AG09309 (cell line): ENCODE measurements around the gene ZSWIM8.
"Not testable (repeated sequence)": the region's sequence is repeated elsewhere in the genome, so short reads cannot be mapped to it uniquely, and the experiment has no call there.

Source experiments
- DNase-seq: peaks from one replicate; pipeline ENCODE4 v3.0.0-alpha.2; 2010; ENCODE audit warnings: low read depth
- H3K4me3 ChIP-seq: 2 replicates; pipeline ENCODE4 v1.5.1; 2011; ENCODE audit warnings: mild to moderate bottlenecking, low read depth, low read length, moderate library complexity; ENCODE audit not compliant: control insufficient read depth
- TF ChIP-seq, protein P1 (sequence below): IDR thresholded peaks from 2 replicates; pipeline ENCODE4 v1.5.1; 2011; ENCODE audit warnings: mild to moderate bottlenecking, low read depth, low read length, inconsistent platforms; ENCODE audit not compliant: insufficient read depth, control insufficient read depth; ENCODE audit errors: missing control alignments

ZSWIM8 gene

GRCh38 chr10:73819513-73820093 lies 34.2 kb downstream of the ZSWIM8 start:
- no peak overlapping the region for H3K4me3 ChIP-seq
- DNase-seq = no peak
- TF ChIP-seq, protein P1, sequence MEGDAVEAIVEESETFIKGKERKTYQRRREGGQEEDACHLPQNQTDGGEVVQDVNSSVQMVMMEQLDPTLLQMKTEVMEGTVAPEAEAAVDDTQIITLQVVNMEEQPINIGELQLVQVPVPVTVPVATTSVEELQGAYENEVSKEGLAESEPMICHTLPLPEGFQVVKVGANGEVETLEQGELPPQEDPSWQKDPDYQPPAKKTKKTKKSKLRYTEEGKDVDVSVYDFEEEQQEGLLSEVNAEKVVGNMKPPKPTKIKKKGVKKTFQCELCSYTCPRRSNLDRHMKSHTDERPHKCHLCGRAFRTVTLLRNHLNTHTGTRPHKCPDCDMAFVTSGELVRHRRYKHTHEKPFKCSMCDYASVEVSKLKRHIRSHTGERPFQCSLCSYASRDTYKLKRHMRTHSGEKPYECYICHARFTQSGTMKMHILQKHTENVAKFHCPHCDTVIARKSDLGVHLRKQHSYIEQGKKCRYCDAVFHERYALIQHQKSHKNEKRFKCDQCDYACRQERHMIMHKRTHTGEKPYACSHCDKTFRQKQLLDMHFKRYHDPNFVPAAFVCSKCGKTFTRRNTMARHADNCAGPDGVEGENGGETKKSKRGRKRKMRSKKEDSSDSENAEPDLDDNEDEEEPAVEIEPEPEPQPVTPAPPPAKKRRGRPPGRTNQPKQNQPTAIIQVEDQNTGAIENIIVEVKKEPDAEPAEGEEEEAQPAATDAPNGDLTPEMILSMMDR = no peak

- DNase-seq = no peak
- TF ChIP-seq, protein P1 = no peak
These were observed 38.0 kb downstream of the ZSWIM8 start for GRCh38 chr10:73823391-73823790.

GRCh38 chr10:73824146-73824725 lies 38.8 kb downstream of the ZSWIM8 start:
- no peak overlapping the region for H3K4me3 ChIP-seq
- TF ChIP-seq, protein P1 = no peak
- no peak for DNase-seq

More at GRCh38 chr10:73823391-73823790, 38.0 kb downstream of the ZSWIM8 start:
- no peak overlapping the region for H3K4me3 ChIP-seq

GRCh38 chr10:73827346-73828089 lies 42.1 kb downstream of the ZSWIM8 start:
- TF ChIP-seq, protein P1 = no peak
- H3K4me3 ChIP-seq = no peak overlapping the region
- DNase-seq = no peak

DNA sequence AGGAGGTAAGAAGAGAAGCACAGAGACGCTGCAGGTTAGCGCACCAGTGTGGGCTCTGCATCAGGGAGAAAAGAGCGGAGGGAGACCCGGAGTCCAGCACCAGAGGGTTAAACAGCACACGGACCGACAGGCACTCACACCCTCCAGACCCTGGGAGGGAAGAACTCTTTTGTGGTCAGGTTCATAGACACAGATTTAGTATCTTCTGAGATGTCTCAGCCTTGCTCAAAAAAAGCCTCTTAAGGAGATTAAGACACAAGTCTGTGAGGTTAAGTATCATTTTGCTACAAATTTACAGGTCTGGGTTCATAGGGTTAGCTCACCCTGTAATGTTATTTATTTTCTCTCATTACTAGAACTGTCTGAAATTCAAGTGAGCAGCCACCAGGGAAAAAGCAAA lies 42.8 kb downstream of the ZSWIM8 start:
- H3K4me3 ChIP-seq = no peak overlapping the region
- DNase-seq = no peak
- TF ChIP-seq, protein P1 = no peak

DNA sequence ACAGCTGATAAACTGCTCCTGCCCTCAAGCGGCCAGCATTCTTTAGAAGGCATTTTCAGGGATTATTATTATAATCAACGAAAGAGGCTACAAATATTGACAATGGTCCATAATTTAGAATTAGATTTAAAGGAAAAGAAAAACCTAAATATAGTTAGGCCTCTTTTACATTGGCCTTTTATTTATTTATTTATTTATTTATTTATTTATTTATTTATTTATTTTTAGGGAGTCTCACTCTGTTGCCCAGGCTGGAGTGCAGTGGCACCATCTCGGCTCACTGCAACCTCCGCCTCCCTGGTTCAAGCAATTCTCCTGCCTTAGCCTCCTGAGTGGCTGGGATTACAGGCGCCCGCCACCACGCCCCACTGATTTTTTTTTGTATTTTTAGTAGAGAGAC lies 43.7 kb downstream of the ZSWIM8 start:
- H3K4me3 ChIP-seq, DNase-seq: not testable (repeated sequence)

- TF ChIP-seq, protein P1 = no peak
- H3K4me3 ChIP-seq = no peak overlapping the region
- DNase-seq = no peak
These were observed 51.1 kb downstream of the ZSWIM8 start for GRCh38 chr10:73836427-73836980.
